HepG2 (cell line): ENCODE results near the gene MAP3K19. TPM values are rescaled to one million over a fixed set of nuclear protein-coding genes. Genes with fewer than 3 reads are reported as not detected.

Experiments used
- CHD2 ChIP-seq: IDR thresholded peaks from 2 replicates; pipeline ENCODE4 v1.6.1; 2011; ENCODE audit warnings: low read depth, low read length, improper control_type of control experiment
- GTF2F1 ChIP-seq: fragments of 150-350 bp; IDR thresholded peaks from 2 replicates; pipeline ENCODE4 v1.6.1; 2014; ENCODE audit warnings: low read length
- NFE2 ChIP-seq: sonication (generic); formaldehyde crosslinking; IDR thresholded peaks from 2 replicates; pipeline ENCODE4 v1.4.0; 2020; ENCODE audit warnings: missing genetic modification reagents
- U2AF2 ChIP-seq: fragments of 200-400 bp; formaldehyde crosslinking; IDR thresholded peaks from 2 replicates; pipeline ENCODE4 v1.6.1; 2017; ENCODE audit warnings: low read depth, mild to moderate bottlenecking, low read length
- YEATS2 ChIP-seq: sonication (generic); formaldehyde crosslinking; IDR thresholded peaks from 2 replicates; pipeline ENCODE4 v1.4.0; 2020; ENCODE audit warnings: missing genetic modification reagents, borderline replicate concordance
- ZC3H4 ChIP-seq: sonication (generic); formaldehyde crosslinking; IDR thresholded peaks from 2 replicates; pipeline ENCODE4 v1.4.0; 2020; ENCODE audit warnings: missing genetic modification reagents, borderline replicate concordance
- ZNF136 ChIP-seq: sonication (generic); formaldehyde crosslinking; IDR thresholded peaks from 2 replicates; pipeline ENCODE4 v1.8.1; 2022; ENCODE audit warnings: low read depth, mild to moderate bottlenecking, moderate library complexity, missing genetic modification reagents
- ZNF20 ChIP-seq: sonication (generic); formaldehyde crosslinking; IDR thresholded peaks from 2 replicates; pipeline ENCODE4 v1.4.0; 2020; ENCODE audit warnings: mild to moderate bottlenecking, moderate library complexity, missing genetic modification reagents
- ZNF224 ChIP-seq: sonication (generic); formaldehyde crosslinking; IDR thresholded peaks from 2 replicates; pipeline ENCODE4 v1.5.0; 2020; ENCODE audit warnings: mild to moderate bottlenecking, missing genetic modification reagents
- polyA plus RNA-seq, 8 experiments: library from polyadenylated mRNA; depleted of rRNA in 3 of 8; stranded (reverse) in 7 of 8; unstranded in 1 of 8; fragments of >200 nt; fragmentation: Illumina TruSeq in 4 of 8; extraction: Trizol in 4 of 8; gene quantifications; 2 replicates each; pipeline versions ENCODE4 v1.2.1 to v1.2.3, GENCODE V29; 2011 to 2016; ENCODE audit warnings: low read depth in 4 of 8, missing spikeins in 1 of 8, mixed read lengths in 1 of 8; ENCODE audit not compliant: insufficient read depth in 1 of 8
- total RNA-seq, 5 experiments: library from RNA; depleted of rRNA; stranded (reverse); fragments of >200 nt; fragmentation: Illumina TruSeq; extraction: Trizol; gene quantifications; 2 replicates each; pipeline ENCODE4 v1.2.3, GENCODE V29; 2016; ENCODE audit warnings: low read depth in 1 of 5
- TF ChIP-seq, protein P1 (sequence below): sonication (generic); formaldehyde crosslinking; IDR thresholded peaks from 2 replicates; pipeline ENCODE4 v1.5.0; 2020; ENCODE audit warnings: missing genetic modification reagents
- TF ChIP-seq, protein P2 (sequence below): sonication (generic); formaldehyde crosslinking; IDR thresholded peaks from 2 replicates; pipeline ENCODE4 v1.4.0; 2020; ENCODE audit warnings: mild to moderate bottlenecking, missing genetic modification reagents
- TF ChIP-seq, protein P3 (sequence below): sonication (generic); formaldehyde crosslinking; IDR thresholded peaks from 2 replicates; pipeline ENCODE4 v1.5.0; 2020; ENCODE audit warnings: mild to moderate bottlenecking, missing genetic modification reagents
- TF ChIP-seq, protein P4 (sequence below): sonication (generic); formaldehyde crosslinking; IDR thresholded peaks from 2 replicates; pipeline ENCODE4 v1.8.0; 2022; ENCODE audit warnings: low read depth, missing genetic modification reagents
- TF ChIP-seq, protein P5 (sequence below): IDR thresholded peaks from 2 replicates; pipeline ENCODE4 v1.6.1; 2016; ENCODE audit warnings: missing genetic modification reagents, missing compliant biosample characterization

Gene MAP3K19
- total and polyA plus RNA-seq, 2 of the 13 experiments (the other 11 are each of a cell fraction or from before 2014, with no cell fraction given), result not detected

DNA sequence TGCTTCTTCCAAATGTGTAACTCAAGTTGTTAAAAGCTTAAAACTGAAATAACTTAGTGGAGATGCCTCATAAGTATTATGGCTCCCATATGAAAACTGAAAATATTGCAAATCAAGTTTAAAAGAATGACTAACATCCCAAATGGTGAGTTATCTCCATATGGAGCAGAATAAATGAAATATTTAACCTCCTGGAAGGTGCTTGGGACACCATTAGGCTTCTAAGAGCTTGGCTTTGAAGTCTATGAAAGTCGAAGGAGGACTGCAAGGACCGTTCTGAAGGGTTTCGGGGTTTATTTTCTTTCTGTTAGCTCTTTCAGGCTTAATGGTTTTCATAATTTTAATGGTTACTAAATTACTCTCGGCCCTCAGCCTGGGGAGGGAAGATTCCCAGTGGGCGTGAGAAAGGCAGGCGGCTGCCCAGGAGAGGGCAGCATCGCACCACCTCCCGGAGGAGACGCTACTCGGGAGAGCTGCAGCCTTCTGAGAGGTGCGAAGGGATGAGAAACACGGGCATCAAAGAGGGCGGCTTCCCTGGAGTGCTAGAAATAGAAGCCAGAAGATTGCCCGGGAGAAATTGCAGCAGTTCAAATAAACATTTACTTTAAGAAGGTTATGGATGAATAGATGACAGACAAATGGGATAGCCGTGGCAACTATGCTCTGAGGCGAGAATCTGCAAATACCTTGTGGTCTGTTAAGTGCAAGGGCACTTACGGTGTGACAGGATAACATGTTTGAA, 43.1 kb downstream of the MAP3K19 start (continued):
- TF ChIP-seq, protein P1, sequence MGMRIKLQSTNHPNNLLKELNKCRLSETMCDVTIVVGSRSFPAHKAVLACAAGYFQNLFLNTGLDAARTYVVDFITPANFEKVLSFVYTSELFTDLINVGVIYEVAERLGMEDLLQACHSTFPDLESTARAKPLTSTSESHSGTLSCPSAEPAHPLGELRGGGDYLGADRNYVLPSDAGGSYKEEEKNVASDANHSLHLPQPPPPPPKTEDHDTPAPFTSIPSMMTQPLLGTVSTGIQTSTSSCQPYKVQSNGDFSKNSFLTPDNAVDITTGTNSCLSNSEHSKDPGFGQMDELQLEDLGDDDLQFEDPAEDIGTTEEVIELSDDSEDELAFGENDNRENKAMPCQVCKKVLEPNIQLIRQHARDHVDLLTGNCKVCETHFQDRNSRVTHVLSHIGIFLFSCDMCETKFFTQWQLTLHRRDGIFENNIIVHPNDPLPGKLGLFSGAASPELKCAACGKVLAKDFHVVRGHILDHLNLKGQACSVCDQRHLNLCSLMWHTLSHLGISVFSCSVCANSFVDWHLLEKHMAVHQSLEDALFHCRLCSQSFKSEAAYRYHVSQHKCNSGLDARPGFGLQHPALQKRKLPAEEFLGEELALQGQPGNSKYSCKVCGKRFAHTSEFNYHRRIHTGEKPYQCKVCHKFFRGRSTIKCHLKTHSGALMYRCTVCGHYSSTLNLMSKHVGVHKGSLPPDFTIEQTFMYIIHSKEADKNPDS (CRISPR knock-in tag), result no peak
- TF ChIP-seq ZC3H4 (CRISPR knock-in tag), result no peak
- no peak for TF ChIP-seq ZNF20 (CRISPR knock-in tag)
- TF ChIP-seq, protein P2, sequence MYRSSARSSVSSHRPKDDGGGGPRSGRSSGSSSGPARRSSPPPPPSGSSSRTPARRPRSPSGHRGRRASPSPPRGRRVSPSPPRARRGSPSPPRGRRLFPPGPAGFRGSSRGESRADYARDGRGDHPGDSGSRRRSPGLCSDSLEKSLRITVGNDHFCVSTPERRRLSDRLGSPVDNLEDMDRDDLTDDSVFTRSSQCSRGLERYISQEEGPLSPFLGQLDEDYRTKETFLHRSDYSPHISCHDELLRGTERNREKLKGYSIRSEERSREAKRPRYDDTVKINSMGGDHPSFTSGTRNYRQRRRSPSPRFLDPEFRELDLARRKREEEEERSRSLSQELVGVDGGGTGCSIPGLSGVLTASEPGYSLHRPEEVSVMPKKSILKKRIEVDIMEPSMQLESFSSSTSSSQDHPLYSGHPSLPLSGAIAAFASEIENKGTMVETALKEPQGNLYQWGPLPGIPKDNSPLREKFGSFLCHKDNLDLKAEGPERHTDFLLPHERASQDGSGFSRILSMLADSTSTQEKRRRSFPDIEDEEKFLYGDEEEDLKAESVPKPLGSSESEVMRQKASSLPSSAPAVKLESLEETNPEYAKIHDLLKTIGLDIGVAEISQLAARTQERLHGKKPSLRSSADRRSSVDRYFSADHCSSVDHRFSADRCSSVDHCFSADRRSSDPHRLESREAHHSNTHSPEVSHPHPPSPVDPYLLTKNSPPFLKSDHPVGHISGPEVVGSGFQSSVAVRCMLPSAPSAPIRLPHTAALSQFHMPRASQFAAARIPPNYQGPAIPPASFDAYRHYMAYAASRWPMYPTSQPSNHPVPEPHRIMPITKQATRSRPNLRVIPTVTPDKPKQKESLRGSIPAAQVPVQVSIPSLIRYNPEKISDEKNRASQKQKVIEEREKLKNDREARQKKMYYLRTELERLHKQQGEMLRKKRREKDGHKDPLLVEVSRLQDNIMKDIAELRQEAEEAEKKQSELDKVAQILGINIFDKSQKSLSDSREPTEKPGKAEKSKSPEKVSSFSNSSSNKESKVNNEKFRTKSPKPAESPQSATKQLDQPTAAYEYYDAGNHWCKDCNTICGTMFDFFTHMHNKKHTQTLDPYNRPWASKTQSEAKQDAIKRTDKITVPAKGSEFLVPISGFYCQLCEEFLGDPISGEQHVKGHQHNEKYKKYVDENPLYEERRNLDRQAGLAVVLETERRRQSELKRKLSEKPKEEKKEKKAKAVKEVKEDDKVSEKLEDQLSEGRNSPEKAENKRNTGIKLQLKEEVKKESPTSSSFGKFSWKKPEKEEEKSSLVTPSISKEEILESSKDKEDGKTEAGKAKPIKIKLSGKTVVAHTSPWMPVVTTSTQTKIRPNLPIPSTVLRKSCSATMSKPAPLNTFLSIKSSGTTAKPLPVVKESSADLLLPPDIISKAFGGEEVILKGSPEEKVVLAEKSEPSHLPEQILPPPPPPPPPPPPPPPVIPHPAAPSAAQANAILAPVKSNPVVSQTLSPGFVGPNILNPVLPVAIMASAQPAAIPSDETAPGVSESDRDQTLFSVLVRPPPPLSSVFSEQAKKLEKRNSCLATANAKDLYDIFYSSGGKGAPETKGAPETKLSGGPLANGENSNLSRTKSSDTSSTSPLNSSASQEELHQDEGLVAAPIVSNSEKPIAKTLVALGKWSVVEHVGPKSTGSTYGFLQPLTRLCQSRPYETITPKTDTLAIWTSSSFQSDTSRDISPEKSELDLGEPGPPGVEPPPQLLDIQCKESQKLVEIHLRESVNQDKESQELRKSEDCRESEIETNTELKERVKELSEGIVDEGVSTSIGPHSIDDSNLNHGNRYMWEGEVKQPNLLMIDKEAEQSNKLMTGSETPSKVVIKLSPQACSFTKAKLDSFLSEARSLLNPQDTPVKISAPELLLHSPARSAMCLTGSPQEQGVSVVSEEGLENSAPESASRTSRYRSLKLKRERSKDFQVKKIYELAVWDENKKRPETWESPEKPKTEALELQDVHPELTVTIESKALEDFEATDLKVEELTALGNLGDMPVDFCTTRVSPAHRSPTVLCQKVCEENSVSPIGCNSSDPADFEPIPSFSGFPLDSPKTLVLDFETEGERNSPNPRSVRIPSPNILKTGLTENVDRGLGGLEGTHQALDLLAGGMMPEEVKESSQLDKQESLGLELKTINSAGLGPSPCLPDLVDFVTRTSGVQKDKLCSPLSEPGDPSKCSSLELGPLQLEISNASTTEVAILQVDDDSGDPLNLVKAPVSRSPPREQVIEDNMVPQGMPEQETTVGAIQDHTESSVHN (CRISPR knock-in tag), result no peak
- no peak for TF ChIP-seq GTF2F1
- no peak for TF ChIP-seq NFE2
- no peak for TF ChIP-seq ZNF224 (CRISPR knock-in tag)
- TF ChIP-seq ZNF136, result peak; percentile 67; the same call in 1 of the 2 replicates
- TF ChIP-seq, protein P3, sequence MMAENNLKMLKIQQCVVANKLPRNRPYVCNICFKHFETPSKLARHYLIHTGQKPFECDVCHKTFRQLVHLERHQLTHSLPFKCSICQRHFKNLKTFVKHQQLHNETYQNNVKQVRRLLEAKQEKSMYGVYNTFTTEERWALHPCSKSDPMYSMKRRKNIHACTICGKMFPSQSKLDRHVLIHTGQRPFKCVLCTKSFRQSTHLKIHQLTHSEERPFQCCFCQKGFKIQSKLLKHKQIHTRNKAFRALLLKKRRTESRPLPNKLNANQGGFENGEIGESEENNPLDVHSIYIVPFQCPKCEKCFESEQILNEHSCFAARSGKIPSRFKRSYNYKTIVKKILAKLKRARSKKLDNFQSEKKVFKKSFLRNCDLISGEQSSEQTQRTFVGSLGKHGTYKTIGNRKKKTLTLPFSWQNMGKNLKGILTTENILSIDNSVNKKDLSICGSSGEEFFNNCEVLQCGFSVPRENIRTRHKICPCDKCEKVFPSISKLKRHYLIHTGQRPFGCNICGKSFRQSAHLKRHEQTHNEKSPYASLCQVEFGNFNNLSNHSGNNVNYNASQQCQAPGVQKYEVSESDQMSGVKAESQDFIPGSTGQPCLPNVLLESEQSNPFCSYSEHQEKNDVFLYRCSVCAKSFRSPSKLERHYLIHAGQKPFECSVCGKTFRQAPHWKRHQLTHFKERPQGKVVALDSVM, result no peak
- no peak for TF ChIP-seq YEATS2 (CRISPR knock-in tag)
- TF ChIP-seq U2AF2, result no peak
- TF ChIP-seq CHD2, result no peak
- TF ChIP-seq, protein P4, sequence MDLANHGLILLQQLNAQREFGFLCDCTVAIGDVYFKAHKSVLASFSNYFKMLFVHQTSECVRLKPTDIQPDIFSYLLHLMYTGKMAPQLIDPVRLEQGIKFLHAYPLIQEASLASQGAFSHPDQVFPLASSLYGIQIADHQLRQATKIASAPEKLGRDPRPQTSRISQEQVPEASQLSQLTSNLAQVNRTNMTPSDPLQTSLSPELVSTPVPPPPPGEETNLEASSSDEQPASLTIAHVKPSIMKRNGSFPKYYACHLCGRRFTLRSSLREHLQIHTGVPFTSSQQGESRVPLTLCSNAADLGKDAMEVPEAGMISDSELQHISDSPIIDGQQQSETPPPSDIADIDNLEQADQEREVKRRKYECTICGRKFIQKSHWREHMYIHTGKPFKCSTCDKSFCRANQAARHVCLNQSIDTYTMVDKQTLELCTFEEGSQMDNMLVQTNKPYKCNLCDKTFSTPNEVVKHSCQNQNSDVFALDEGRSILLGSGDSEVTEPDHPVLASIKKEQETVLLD (CRISPR knock-in tag), result no peak
- TF ChIP-seq, protein P5, sequence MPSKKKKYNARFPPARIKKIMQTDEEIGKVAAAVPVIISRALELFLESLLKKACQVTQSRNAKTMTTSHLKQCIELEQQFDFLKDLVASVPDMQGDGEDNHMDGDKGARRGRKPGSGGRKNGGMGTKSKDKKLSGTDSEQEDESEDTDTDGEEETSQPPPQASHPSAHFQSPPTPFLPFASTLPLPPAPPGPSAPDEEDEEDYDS, result no peak
